K562 (cell line): ENCODE measurements around the gene SF3B1. TPM values are rescaled to one million over a fixed set of nuclear protein-coding genes. Genes with fewer than 3 reads are reported as not detected.

Experiments
- ATAC-seq: fragments of 200-7000 bp; cut with Tn5 transposase; 3 replicates; pipeline ENCODE4 v1.9.1; 2020; ENCODE audit warnings: moderate library complexity
- BruUV-seq: library from RNA; stranded (reverse); fragments of 400-500 nt; replicated peaks from 2 replicates; lab custom pipeline; 2021; lab: Mats Ljungman, UMichigan
- CTCF ChIA-PET: fragments of 300-600 bp; formaldehyde crosslinking; extraction: SDS; loops from one replicate; lab custom pipeline; 2021; ENCODE audit warnings: low intra/inter-chr PET ratio; lab: Yijun Ruan, JAX
- POLR2A ChIA-PET: fragments of 300-600, 350-650 bp; sonication (Branson Sonifier 250); formaldehyde crosslinking; extraction: SDS; loops from one replicate; lab custom pipeline; 2021; ENCODE audit warnings: antibody characterized with exemption, inconsistent platforms; lab: Yijun Ruan, JAX
- DNase-seq, 4 experiments: peaks; one replicate each; pipeline versions ENCODE4 v3.0.0 to v3.0.0-alpha.2; 2011 to 2018; ENCODE audit warnings: low spot score in 3 of 4, mixed read lengths in 3 of 4; ENCODE audit errors: extremely low read depth in 1 of 4
- FAIRE-seq: peaks from 2 replicates; lab custom pipeline; 2011; peaks lifted over from hg19 to GRCh38; lab: Jason Lieb, UNC
- H2AFZ ChIP-seq: 2 replicates; pipeline ENCODE4 v1.6.0; 2011; ENCODE audit warnings: low read depth, low read length, control low read depth, inconsistent platforms
- H3K27ac ChIP-seq: fragments of 200-600 bp; 3 replicates; pipeline ENCODE4 v1.8.0; 2011; ENCODE audit warnings: low read depth, mild to moderate bottlenecking, control low read depth, inconsistent platforms, low read length, moderate library complexity, mixed read lengths; ENCODE audit errors: extremely low read depth
- H3K27me3 ChIP-seq, 2 experiments: fragments of 300-600 bp in 1 of 2; 2 replicates in 1 of 2; 3 replicates in 1 of 2; pipeline versions ENCODE4 v1.6.0 to v1.8.0; 2011; ENCODE audit warnings: inconsistent platforms in 2 of 2, low read length in 2 of 2, mild to moderate bottlenecking in 1 of 2, mixed read lengths in 1 of 2, moderate library complexity in 1 of 2; ENCODE audit not compliant: control insufficient read depth in 2 of 2, insufficient read depth in 2 of 2
- H3K36me3 ChIP-seq: fragments of 300-600 bp; 3 replicates; pipeline ENCODE4 v1.8.0; 2011; ENCODE audit warnings: mild to moderate bottlenecking, low read length, inconsistent platforms; ENCODE audit not compliant: control insufficient read depth, insufficient read depth
- H3K4me1 ChIP-seq, 2 experiments: fragments of 200-600 bp in 1 of 2; replicated peaks in 1 of 2; 2 replicates in 1 of 2; 3 replicates in 1 of 2; pipeline versions ENCODE4 v1.5.1 to v1.8.0; 2011; ENCODE audit warnings: inconsistent platforms in 2 of 2, low read length in 2 of 2, mild to moderate bottlenecking in 1 of 2, mixed read lengths in 1 of 2, moderate library complexity in 1 of 2; ENCODE audit not compliant: control insufficient read depth in 2 of 2, insufficient read depth in 2 of 2
- H3K4me2 ChIP-seq: 2 replicates; pipeline ENCODE4 v1.6.1; 2011; ENCODE audit warnings: low read length, control low read depth, inconsistent platforms, mixed read lengths; ENCODE audit not compliant: insufficient read depth
- H3K4me3 ChIP-seq: fragments of 200-600 bp; sonication (generic), shearing (Covaris generic); 2 replicates; pipeline ENCODE4 v1.5.1; 2016; ENCODE audit warnings: control low read depth, inconsistent platforms
- H3K79me2 ChIP-seq: fragments of 200-600 bp; 3 replicates; pipeline ENCODE4 v1.8.0; 2011; ENCODE audit warnings: low read length, inconsistent platforms; ENCODE audit not compliant: control insufficient read depth, insufficient read depth
- H3K9ac ChIP-seq, 2 experiments: 2 replicates each; pipeline versions ENCODE4 v1.6.0 to v1.6.1; 2011; ENCODE audit warnings: low read depth in 2 of 2, low read length in 2 of 2, control low read depth in 1 of 2, inconsistent platforms in 1 of 2, mild to moderate bottlenecking in 1 of 2, mixed read lengths in 1 of 2; ENCODE audit not compliant: insufficient read depth in 1 of 2
- H3K9me1 ChIP-seq: one replicate; pipeline ENCODE4 v1.6.0; 2011; ENCODE audit warnings: inconsistent platforms, mild to moderate bottlenecking, low read length, moderate library complexity; ENCODE audit not compliant: control insufficient read depth, insufficient read depth
- H3K9me3 ChIP-seq: replicated peaks from 2 replicates; pipeline ENCODE4 v1.5.1; 2011; ENCODE audit warnings: low read depth, low read length, inconsistent platforms; ENCODE audit not compliant: control insufficient read depth, insufficient read depth
- H4K20me1 ChIP-seq: replicated peaks from 2 replicates; pipeline ENCODE4 v1.6.1; 2011; ENCODE audit warnings: low read length, inconsistent platforms, mixed read lengths; ENCODE audit not compliant: control insufficient read depth, insufficient read depth
- ARID3B ChIP-seq: fragments of 250-450 bp; sonication (Bioruptor Pico); IDR thresholded peaks from 2 replicates; pipeline ENCODE4 v1.4.0; 2020; ENCODE audit warnings: borderline replicate concordance
- ATF1 ChIP-seq, 2 experiments: fragments of 450-650 bp in 1 of 2; IDR thresholded peaks; 2 replicates each; pipeline ENCODE4 v1.6.1; 2016; ENCODE audit warnings: missing compliant biosample characterization in 1 of 2, missing genetic modification characterization in 1 of 2
- CTCF ChIP-seq, 3 experiments: IDR thresholded peaks in 2 of 3; conservative IDR thresholded peaks in 1 of 3; 2 replicates each; pipeline ENCODE4 v1.5.1; 2011 to 2012; ENCODE audit warnings: low read length in 3 of 3, mild to moderate bottlenecking in 3 of 3, control low read depth in 2 of 3, improper control_type of control experiment in 1 of 3, inconsistent platforms in 1 of 3, low read depth in 1 of 3, mixed read lengths in 1 of 3, moderate library complexity in 1 of 3; ENCODE audit not compliant: insufficient read depth in 2 of 3
- POLR2H ChIP-seq: IDR thresholded peaks from 2 replicates; pipeline ENCODE4 v1.6.1; 2016; ENCODE audit warnings: missing genetic modification characterization, low read depth, mild to moderate bottlenecking, control low read depth, missing compliant biosample characterization, moderate library complexity
- RAD21 ChIP-seq, 2 experiments: fragments of 250-450 bp in 1 of 2; fragments of 450-650 bp in 1 of 2; sonication (Bioruptor Pico) in 1 of 2; formaldehyde crosslinking in 1 of 2; IDR thresholded peaks in 1 of 2; conservative IDR thresholded peaks in 1 of 2; 2 replicates each; pipeline versions ENCODE4 v1.4.0 to v1.8.0; 2020 to 2022; ENCODE audit warnings: mild to moderate bottlenecking in 2 of 2, moderate library complexity in 1 of 2
- ZNF140 ChIP-seq: fragments of 250-450 bp; sonication (Bioruptor Pico); IDR thresholded peaks from 2 replicates; pipeline ENCODE4 v1.8.0; 2021; ENCODE audit warnings: moderate library complexity, mild to moderate bottlenecking, inconsistent platforms
- WGBS: fragments of 100-300 bp; shearing (Covaris generic); methylation state at CpG from one replicate; pipeline ENCODE4 v1.1.6; 2016; ENCODE audit warnings: low coverage, mixed read lengths; ENCODE audit not compliant: insufficient coverage; ENCODE audit errors: missing lambda C conversion rate; 5-methylcytosine and 5-hydroxymethylcytosine counted together
- in situ Hi-C: fragments of 300-500 bp; cut with MboI; formaldehyde crosslinking; loops from 4 replicates; pipeline ENCODE4 v1.15.0; 2018; ENCODE audit warnings: inconsistent platforms, mixed read lengths
- intact Hi-C: fragments of 100-400 bp; cut with micrococcal nuclease; formaldehyde crosslinking; loops from 2 replicates; pipeline ENCODE4 v1.14.2; 2022
- polyA plus RNA-seq, 8 experiments: library from polyadenylated mRNA; depleted of rRNA in 4 of 8; stranded (reverse) in 5 of 8; unstranded in 3 of 8; fragments of >200 nt; fragmentation: Nextera tagmentation in 2 of 8; fragmentation: Illumina TruSeq in 1 of 8; extraction: Ambion mirVana in 2 of 8; extraction: Trizol in 1 of 8; gene quantifications; 2 replicates each; pipeline versions ENCODE4 v1.2.1 to v1.2.3, GENCODE V29; 2011 to 2014; ENCODE audit warnings: inconsistent platforms in 1 of 8, missing spikeins in 1 of 8
- total RNA-seq, 7 experiments: library from RNA; depleted of rRNA in 6 of 7; stranded (reverse); fragments of >200 nt in 6 of 7; fragmentation: Illumina TruSeq in 2 of 7; extraction: Trizol in 2 of 7; gene quantifications; 2 replicates each; pipeline versions ENCODE4 v1.2.1 to v1.2.3, GENCODE V29; 2011 to 2021; ENCODE audit warnings: low replicate concordance in 1 of 7

Gene SF3B1
- total and polyA plus RNA-seq, 9 of the 15 experiments (the other 6 are each of a cell fraction or from before 2014, with no cell fraction given): 96.2 to 377 (median 177) TPM

GRCh38 chr2:197383825-197384224 lies 51.0 kb downstream of the SF3B1 start:
- ATAC-seq: peak; percentile 81
- peak; percentile 46 for FAIRE-seq

More at GRCh38 chr2:197383825-197384224, 51.0 kb downstream of the SF3B1 start:
- CTCF ChIA-PET: no interaction called here
- peaks cover 5 to 15% of the 10 kb centered on the region in 2 experiments; a peak in 3 of 5 replicates for H3K27me3 ChIP-seq
- H3K9me3 ChIP-seq: no peaks in the 10 kb centered on the region
- POLR2A ChIA-PET: no interaction called here
- H3K9ac ChIP-seq: no peak overlapping the region
- no TSS peak for BruUV-seq
- TF ChIP-seq ZNF140 (CRISPR knock-in tag): no peak
- TF ChIP-seq POLR2H (tag): no peak
- TF ChIP-seq ATF1 (CRISPR knock-in tag; IDR thresholded peaks at IDR 0.05): no peak
- TF ChIP-seq ATF1 (tag; IDR thresholded peaks at IDR 0.05): no peak
- TF ChIP-seq CTCF (IDR thresholded peaks at IDR 0.05 in 2 of 3, conservative IDR thresholded peaks at IDR 0.05 in 1 of 3; ENCODE audit: insufficient read depth in 2 of 3, low read depth in 1 of 3, low read length in 3 of 3): peak in 2 of 3 experiments; percentile 11 to 23; a peak in 3 of 6 replicates
- TF ChIP-seq ARID3B: no peak
- TF ChIP-seq RAD21 (CRISPR knock-in tag; conservative IDR thresholded peaks at IDR 0.05 in 1 of 2, IDR thresholded peaks at IDR 0.05 in 1 of 2): peak in 1 of 2 experiments; percentile 38; a peak in 2 of 4 replicates
- 3% methylated on average over 4 of the region's 4 CpGs for WGBS
- no peaks in the 10 kb centered on the region; a peak in 1 of 5 replicates for H3K4me1 ChIP-seq
- in situ Hi-C loops: loop anchor here (5.0 to 25.0 kb wide), 3 partner anchors 197 to 378 kb away; no protein-coding TSS in a partner anchor
- H3K4me3 ChIP-seq: no peak overlapping the region
- intact Hi-C loops: loop anchor here (5.0 to 10.0 kb wide), 2 partner anchors 211 to 393 kb away; no protein-coding TSS in a partner anchor
- H4K20me1 ChIP-seq: no peaks in the 10 kb centered on the region
- H3K79me2 ChIP-seq: no peaks in the 10 kb centered on the region
- no peak overlapping the region for H2AFZ ChIP-seq
- H3K27ac ChIP-seq: no peak overlapping the region
- DNase-seq: peak in 2 of 4 experiments; percentile 8 to 18
- H3K9me1 ChIP-seq: no peaks in the 10 kb centered on the region
- no peaks in the 10 kb centered on the region for H3K36me3 ChIP-seq
- H3K4me2 ChIP-seq: no peak overlapping the region
